SK-N-MC (cell line): ENCODE measurements around the gene CSF1R.

Source experiments
- DNase-seq: peaks from one replicate; pipeline ENCODE4 v3.0.0-alpha.2; 2011; ENCODE audit warnings: low read depth, low spot score
- H3K27ac ChIP-seq: fragments of 200-600 bp; sonication (generic); 2 replicates; pipeline ENCODE4 v1.5.1; 2016; ENCODE audit warnings: mixed run types
- H3K36me3 ChIP-seq: fragments of 200-600 bp; sonication (generic); 2 replicates; pipeline ENCODE4 v1.6.1; 2017; ENCODE audit warnings: antibody characterized with exemption, low read length, mixed read lengths; ENCODE audit not compliant: insufficient read depth
- H3K4me3 ChIP-seq: fragments of 200-600 bp; sonication (generic); 2 replicates; pipeline ENCODE4 v1.5.1; 2016
- H3K9ac ChIP-seq: fragments of 200-600 bp; sonication (generic); 2 replicates; pipeline ENCODE4 v1.8.0; 2017; ENCODE audit warnings: mixed run types, mixed read lengths; ENCODE audit not compliant: insufficient read length
- H3K9me3 ChIP-seq: fragments of 200-600 bp; sonication (generic); 2 replicates; pipeline ENCODE4 v1.6.1; 2017; ENCODE audit warnings: low read depth, mild to moderate bottlenecking, antibody characterized with exemption, low read length, moderate library complexity, mixed read lengths
- EZH2 ChIP-seq: fragments of 200-600 bp; sonication (generic); IDR thresholded peaks from one replicate; pipeline ENCODE4 v1.6.1; 2017; ENCODE audit warnings: antibody characterized with exemption
- FOXP2 ChIP-seq: optimal IDR thresholded peaks from 2 replicates; pipeline ENCODE3; 2011; ENCODE audit warnings: mild to moderate bottlenecking, moderate library complexity; ENCODE audit not compliant: insufficient read depth; ENCODE audit errors: extremely low read length, control extremely low read depth
- POLR2AphosphoS5 ChIP-seq: IDR thresholded peaks from 2 replicates; pipeline ENCODE4 v1.6.1; 2012; ENCODE audit warnings: mild to moderate bottlenecking, low read depth, low read length, borderline replicate concordance

Gene CSF1R

GRCh38 chr5:150069672-150070627 is 16.4 kb downstream of the CSF1R start:
- TF ChIP-seq EZH2 (no peak), POLR2AphosphoS5 (no peak), FOXP2 (no peak)
- H3K9ac ChIP-seq = no peak overlapping the region

GRCh38 chr5:150068961-150069645 is 17.3 kb downstream of the CSF1R start:
- no peak overlapping the region for H3K9ac ChIP-seq
- H3K27ac ChIP-seq = no peak overlapping the region
- no peak for TF ChIP-seq FOXP2
- TF ChIP-seq POLR2AphosphoS5 = no peak
- TF ChIP-seq EZH2 = no peak
- no peaks in the 10 kb centered on the region for H3K36me3 ChIP-seq
- DNase-seq = no peak
- H3K9me3 ChIP-seq = no peaks in the 10 kb centered on the region
- no peak overlapping the region for H3K4me3 ChIP-seq

More at GRCh38 chr5:150069672-150070627, 16.4 kb downstream of the CSF1R start:
- Histone ChIP-seq H3K27ac (no peak overlapping the region), H3K9me3 (no peaks in the 10 kb centered on the region), H3K36me3 (no peaks in the 10 kb centered on the region), H3K4me3 (no peak overlapping the region)
- no peak for DNase-seq

- no peak for DNase-seq
- no peak overlapping the region for H3K4me3 ChIP-seq
- no peak for TF ChIP-seq POLR2AphosphoS5
- no peak for TF ChIP-seq FOXP2
- TF ChIP-seq EZH2 = no peak
- no peak overlapping the region for H3K9ac ChIP-seq
- no peaks in the 10 kb centered on the region for H3K9me3 ChIP-seq
- no peak overlapping the region for H3K27ac ChIP-seq
- H3K36me3 ChIP-seq = no peaks in the 10 kb centered on the region
Observed at GRCh38 chr5:150068472-150068871, 17.9 kb downstream of the CSF1R start.

- no peak overlapping the region for H3K27ac ChIP-seq
- TF ChIP-seq POLR2AphosphoS5 (no peak), EZH2 (no peak), FOXP2 (no peak)
- H3K36me3 ChIP-seq = no peaks in the 10 kb centered on the region
- no peak overlapping the region for H3K4me3 ChIP-seq
- H3K9me3 ChIP-seq = no peaks in the 10 kb centered on the region
- no peak for DNase-seq
- no peak overlapping the region for H3K9ac ChIP-seq
Observed at GRCh38 chr5:150068071-150068470, 18.3 kb downstream of the CSF1R start.

- Histone ChIP-seq H3K9me3 (no peaks in the 10 kb centered on the region), H3K36me3 (no peaks in the 10 kb centered on the region), H3K9ac (no peak overlapping the region), H3K27ac (no peak overlapping the region), H3K4me3 (no peak overlapping the region)
- DNase-seq = no peak
- no peak for TF ChIP-seq FOXP2
- no peak for TF ChIP-seq EZH2
- no peak for TF ChIP-seq POLR2AphosphoS5
Observed at GRCh38 chr5:150067405-150067960, 18.9 kb downstream of the CSF1R start.

GRCh38 chr5:150066901-150067396 is 19.4 kb downstream of the CSF1R start:
- H3K27ac ChIP-seq = no peak overlapping the region
- H3K9me3 ChIP-seq = no peaks in the 10 kb centered on the region
- TF ChIP-seq EZH2 = no peak
- no peak for TF ChIP-seq FOXP2
- TF ChIP-seq POLR2AphosphoS5 = no peak
- no peak overlapping the region for H3K9ac ChIP-seq
- no peak for DNase-seq
- H3K36me3 ChIP-seq = no peaks in the 10 kb centered on the region
- no peak overlapping the region for H3K4me3 ChIP-seq

GRCh38 chr5:150066436-150066835 is 19.9 kb downstream of the CSF1R start:
- H3K9me3 ChIP-seq = no peaks in the 10 kb centered on the region
- no peak overlapping the region for H3K4me3 ChIP-seq
- DNase-seq = no peak
- H3K27ac ChIP-seq = no peak overlapping the region
- H3K36me3 ChIP-seq = no peaks in the 10 kb centered on the region
- TF ChIP-seq FOXP2 = no peak
- no peak for TF ChIP-seq POLR2AphosphoS5
- TF ChIP-seq EZH2 = no peak
- no peak overlapping the region for H3K9ac ChIP-seq

GRCh38 chr5:150065886-150066285 is 20.5 kb downstream of the CSF1R start:
- Histone ChIP-seq H3K9me3 (no peaks in the 10 kb centered on the region), H3K27ac (no peak overlapping the region), H3K9ac (no peak overlapping the region), H3K4me3 (no peak overlapping the region), H3K36me3 (no peaks in the 10 kb centered on the region)
- TF ChIP-seq FOXP2 = no peak
- no peak for TF ChIP-seq POLR2AphosphoS5
- DNase-seq = no peak
